Endothelial cell of umbilical vein (primary cell): ENCODE data around the gene CYP27A1. TPM values are rescaled to one million over a fixed set of nuclear protein-coding genes. Genes with fewer than 3 reads are reported as not detected.

ENCODE experiments used
- BruUV-seq: library from RNA; stranded (reverse); fragments of 400-500 nt; replicated peaks from 2 replicates; lab custom pipeline; 2021; lab: Mats Ljungman, UMichigan
- CTCF ChIA-PET: fragments of 300-600, 350-600 bp; sonication (Branson Sonifier 250); formaldehyde crosslinking; loops from one replicate; lab custom pipeline; 2021; ENCODE audit warnings: antibody characterized with exemption, inconsistent platforms; lab: Charles Lee
- POLR2A ChIA-PET: fragments of 300-600, 350-600 bp; sonication (Branson Sonifier 250); formaldehyde crosslinking; loops from one replicate; lab custom pipeline; 2021; ENCODE audit warnings: antibody characterized with exemption, inconsistent platforms; lab: Charles Lee
- DNase-seq: peaks from one replicate; pipeline ENCODE4 v3.0.0-alpha.2; 2011; ENCODE audit warnings: low read depth, low spot score
- FAIRE-seq: peaks from 2 replicates; lab custom pipeline; 2011; peaks lifted over from hg19 to GRCh38; lab: Jason Lieb, UNC
- H2AFZ ChIP-seq: 2 replicates; pipeline ENCODE4 v1.6.0; 2012; ENCODE audit warnings: low read depth, low read length, control low read depth, inconsistent platforms
- H3K27ac ChIP-seq: 2 replicates; pipeline ENCODE4 v1.5.1; 2011; ENCODE audit warnings: low read depth, mild to moderate bottlenecking, control low read depth, low read length, moderate library complexity; ENCODE audit not compliant: insufficient read depth
- H3K27me3 ChIP-seq, 2 experiments: 2 replicates each; pipeline versions ENCODE4 v1.6.0 to v1.6.1; 2011; ENCODE audit warnings: low read length in 2 of 2, mixed read lengths in 1 of 2; ENCODE audit not compliant: control insufficient read depth in 2 of 2, insufficient read depth in 2 of 2
- H3K36me3 ChIP-seq, 2 experiments: 2 replicates in 1 of 2; 3 replicates in 1 of 2; pipeline ENCODE4 v1.5.1; 2011; ENCODE audit warnings: low read length in 2 of 2, mild to moderate bottlenecking in 1 of 2, moderate library complexity in 1 of 2; ENCODE audit not compliant: control insufficient read depth in 2 of 2, insufficient read depth in 2 of 2; ENCODE audit errors: extremely low read depth in 1 of 2
- H3K4me1 ChIP-seq: 3 replicates; pipeline ENCODE4 v1.5.1; 2011; ENCODE audit warnings: mild to moderate bottlenecking, low read length; ENCODE audit not compliant: control insufficient read depth, insufficient read depth; ENCODE audit errors: extremely low read depth
- H3K4me2 ChIP-seq: 2 replicates; pipeline ENCODE4 v1.6.1; 2011; ENCODE audit warnings: low read length, control low read depth, mixed read lengths; ENCODE audit not compliant: insufficient read depth
- H3K4me3 ChIP-seq, 3 experiments: fragments of 200-600 bp in 1 of 3; sonication (generic), shearing (Covaris generic) in 1 of 3; replicated peaks in 1 of 3; 2 replicates each; pipeline ENCODE4 v1.5.1; 2011 to 2016; ENCODE audit warnings: control low read depth in 3 of 3, low read length in 3 of 3, mild to moderate bottlenecking in 2 of 3, inconsistent platforms in 1 of 3, low read depth in 1 of 3, moderate library complexity in 1 of 3; ENCODE audit not compliant: insufficient read depth in 1 of 3
- H3K79me2 ChIP-seq: 2 replicates; pipeline ENCODE4 v1.6.0; 2012; ENCODE audit warnings: low read length, inconsistent platforms; ENCODE audit not compliant: control insufficient read depth, insufficient read depth
- H3K9ac ChIP-seq: replicated peaks from 2 replicates; pipeline ENCODE3; 2011; ENCODE audit warnings: low read length, control low read depth; ENCODE audit not compliant: insufficient read depth; ENCODE audit errors: extremely low read depth
- H3K9me1 ChIP-seq: replicated peaks from 3 replicates; pipeline ENCODE4 v1.6.0; 2011; ENCODE audit warnings: mild to moderate bottlenecking, low read length; ENCODE audit not compliant: control insufficient read depth, insufficient read depth; ENCODE audit errors: extremely low read depth
- H3K9me3 ChIP-seq: replicated peaks from 2 replicates; pipeline ENCODE4 v1.5.1; 2012; ENCODE audit warnings: low read length, inconsistent platforms; ENCODE audit not compliant: control insufficient read depth, insufficient read depth
- H4K20me1 ChIP-seq: replicated peaks from 2 replicates; pipeline ENCODE3; 2011; ENCODE audit warnings: mild to moderate bottlenecking, low read length; ENCODE audit not compliant: control insufficient read depth, insufficient read depth; ENCODE audit errors: extremely low read depth
- EZH2 ChIP-seq: IDR thresholded peaks from 2 replicates; pipeline ENCODE4 v1.6.1; 2012; ENCODE audit warnings: borderline replicate concordance, low read depth, mild to moderate bottlenecking, moderate library complexity, low read length, inconsistent platforms; ENCODE audit not compliant: severe bottlenecking
- FOS ChIP-seq: IDR thresholded peaks from 2 replicates; pipeline ENCODE4 v1.6.1; 2011; ENCODE audit warnings: mild to moderate bottlenecking, low read length, moderate library complexity, borderline replicate concordance; ENCODE audit not compliant: insufficient read depth
- GATA2 ChIP-seq: IDR thresholded peaks from 2 replicates; pipeline ENCODE4 v1.7.0; 2011; ENCODE audit warnings: low read depth, mild to moderate bottlenecking, moderate library complexity, mixed read lengths, low read length; ENCODE audit not compliant: insufficient read length, insufficient read depth
- JUN ChIP-seq: IDR thresholded peaks from 2 replicates; pipeline ENCODE4 v1.6.1; 2011; ENCODE audit warnings: borderline replicate concordance, low read depth; ENCODE audit not compliant: insufficient read length, insufficient read depth
- MYC ChIP-seq: IDR thresholded peaks from one replicate; pipeline ENCODE4 v1.6.1; 2011; ENCODE audit warnings: mild to moderate bottlenecking, low read depth, low read length
- POLR2A ChIP-seq: IDR thresholded peaks from 2 replicates; pipeline ENCODE4 v1.6.1; 2012; ENCODE audit warnings: low read depth, mild to moderate bottlenecking, control low read depth, low read length
- POLR2AphosphoS5 ChIP-seq: IDR thresholded peaks from 2 replicates; pipeline ENCODE4 v1.6.1; 2012; ENCODE audit warnings: low read depth, mild to moderate bottlenecking, control low read depth, low read length, moderate library complexity; ENCODE audit not compliant: insufficient read depth
- dilution Hi-C: fragments of 300-500 bp; cut with MboI; formaldehyde crosslinking; loops from one replicate; pipeline ENCODE4 v1.15.0; 2019; ENCODE audit warnings: low sequenced_read_pairs; ENCODE audit not compliant: extremely low pct_ligation_motif_present
- intact Hi-C: fragments of 100-400 bp; cut with micrococcal nuclease; formaldehyde crosslinking; loops from one replicate; pipeline ENCODE4 v1.10.0; 2022
- polyA plus RNA-seq, 4 experiments: library from polyadenylated mRNA; depleted of rRNA in 3 of 4; stranded (reverse) in 3 of 4; unstranded in 1 of 4; fragments of >200 nt; gene quantifications; 2 replicates each; pipeline versions ENCODE4 v1.2.1 to v1.2.3, GENCODE V29; 2011 to 2012; ENCODE audit warnings: missing spikeins in 1 of 4
- total RNA-seq: library from RNA; stranded (reverse); gene quantifications from 2 replicates; pipeline ENCODE4 v1.2.3, GENCODE V29; 2021
- TF ChIP-seq, protein P1 (sequence below), 2 donors: IDR thresholded peaks; 1 replicate in 1 of 2; 2 replicates in 1 of 2; pipeline ENCODE4 v1.5.1; 2011; ENCODE audit warnings: low read length in 2 of 2, mild to moderate bottlenecking in 2 of 2, moderate library complexity in 2 of 2, control low read depth in 1 of 2, inconsistent platforms in 1 of 2, low read depth in 1 of 2; ENCODE audit not compliant: insufficient read depth in 1 of 2; ENCODE audit errors: extremely low read depth in 1 of 2
- TF ChIP-seq, protein P2 (sequence below): IDR thresholded peaks from 2 replicates; pipeline ENCODE4 v1.6.1; 2011; ENCODE audit not compliant: insufficient read depth, insufficient read length

CYP27A1 gene
- total and polyA plus RNA-seq, 2 donors (not counting 3 experiments of a cell fraction or from before 2014, with no cell fraction given), result 15.1 to 34.9 TPM

DNA sequence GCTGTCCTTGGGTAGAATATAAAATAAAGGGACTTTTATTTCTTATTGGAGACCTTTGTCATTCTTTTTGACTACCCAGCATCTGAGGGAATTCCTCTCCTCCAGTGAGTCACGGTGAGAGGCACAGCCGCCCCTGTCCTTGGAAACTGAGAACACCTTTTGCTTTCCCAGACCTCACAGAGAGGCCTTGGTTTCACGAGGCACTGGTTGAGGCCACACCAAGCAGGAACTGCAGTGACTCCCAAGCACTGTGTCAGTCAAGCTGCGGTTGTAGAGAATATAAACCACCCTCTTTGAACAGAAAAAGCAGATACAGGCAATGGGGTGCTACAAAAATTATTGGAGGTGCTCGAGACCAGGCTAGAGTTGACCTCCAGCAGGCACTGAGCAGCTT lies 33.3 kb downstream of the CYP27A1 start:
- no peak for DNase-seq
- ChIA-PET CTCF (interaction anchor here (3.3 kb wide), 1 partner anchor 33 kb away, joined by 20 read pairs; no protein-coding TSS in a partner anchor), POLR2A (no interaction called here)
- BruUV-seq, result no TSS peak
- no peak overlapping the region for H2AFZ ChIP-seq
- H3K4me2 ChIP-seq, result no peak overlapping the region
- intact Hi-C loops, result no loop called here
- TF ChIP-seq POLR2AphosphoS5 (no peak), FOS (no peak), POLR2A (no peak), GATA2 (no peak), EZH2 (no peak), MYC (no peak), JUN (no peak)
- TF ChIP-seq, protein P1, sequence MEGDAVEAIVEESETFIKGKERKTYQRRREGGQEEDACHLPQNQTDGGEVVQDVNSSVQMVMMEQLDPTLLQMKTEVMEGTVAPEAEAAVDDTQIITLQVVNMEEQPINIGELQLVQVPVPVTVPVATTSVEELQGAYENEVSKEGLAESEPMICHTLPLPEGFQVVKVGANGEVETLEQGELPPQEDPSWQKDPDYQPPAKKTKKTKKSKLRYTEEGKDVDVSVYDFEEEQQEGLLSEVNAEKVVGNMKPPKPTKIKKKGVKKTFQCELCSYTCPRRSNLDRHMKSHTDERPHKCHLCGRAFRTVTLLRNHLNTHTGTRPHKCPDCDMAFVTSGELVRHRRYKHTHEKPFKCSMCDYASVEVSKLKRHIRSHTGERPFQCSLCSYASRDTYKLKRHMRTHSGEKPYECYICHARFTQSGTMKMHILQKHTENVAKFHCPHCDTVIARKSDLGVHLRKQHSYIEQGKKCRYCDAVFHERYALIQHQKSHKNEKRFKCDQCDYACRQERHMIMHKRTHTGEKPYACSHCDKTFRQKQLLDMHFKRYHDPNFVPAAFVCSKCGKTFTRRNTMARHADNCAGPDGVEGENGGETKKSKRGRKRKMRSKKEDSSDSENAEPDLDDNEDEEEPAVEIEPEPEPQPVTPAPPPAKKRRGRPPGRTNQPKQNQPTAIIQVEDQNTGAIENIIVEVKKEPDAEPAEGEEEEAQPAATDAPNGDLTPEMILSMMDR (IDR thresholded peaks at IDR 0.05; ENCODE audit: extremely low read depth in 1 of 2, insufficient read depth in 1 of 2, low read depth in 1 of 2, low read length in 2 of 2), result no peak
- TF ChIP-seq, protein P2, sequence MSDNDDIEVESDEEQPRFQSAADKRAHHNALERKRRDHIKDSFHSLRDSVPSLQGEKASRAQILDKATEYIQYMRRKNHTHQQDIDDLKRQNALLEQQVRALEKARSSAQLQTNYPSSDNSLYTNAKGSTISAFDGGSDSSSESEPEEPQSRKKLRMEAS, result no peak
- H3K4me1 ChIP-seq, result no peaks in the 10 kb centered on the region
- H3K27ac ChIP-seq, result no peak overlapping the region
- H3K27me3 ChIP-seq, result peaks cover 0 to 2% of the 10 kb centered on the region in 2 experiments
- H3K9me1 ChIP-seq, result no peaks in the 10 kb centered on the region
- dilution Hi-C loops, result no loop called here
- FAIRE-seq, result no peak
- no peak overlapping the region for H3K4me3 ChIP-seq
- no peaks in the 10 kb centered on the region for H3K9me3 ChIP-seq
- no peaks in the 10 kb centered on the region for H4K20me1 ChIP-seq
- H3K79me2 ChIP-seq, result no peaks in the 10 kb centered on the region
- peaks cover 0 to 7% of the 10 kb centered on the region in 2 experiments for H3K36me3 ChIP-seq
- no peak overlapping the region for H3K9ac ChIP-seq
